IPS-20b (cell line): ENCODE results near the gene SPATA32.

Source experiments
- H3K27ac ChIP-seq: one replicate; pipeline ENCODE4 v1.5.1; 2013; ENCODE audit warnings: low read length
- H3K27me3 ChIP-seq: 2 replicates; pipeline ENCODE4 v1.6.1; 2013; ENCODE audit warnings: mild to moderate bottlenecking, low read length, inconsistent platforms; ENCODE audit not compliant: insufficient read depth
- H3K36me3 ChIP-seq: 2 replicates; pipeline ENCODE4 v1.6.1; 2013; ENCODE audit warnings: low read depth, mild to moderate bottlenecking, inconsistent platforms, low read length, moderate library complexity; ENCODE audit not compliant: insufficient read depth
- H3K4me1 ChIP-seq: 2 replicates; pipeline ENCODE4 v1.6.1; 2013; ENCODE audit warnings: mild to moderate bottlenecking, control low read depth, inconsistent platforms, low read length, moderate library complexity; ENCODE audit not compliant: insufficient read depth
- H3K4me3 ChIP-seq: 2 replicates; pipeline ENCODE4 v1.5.1; 2013; ENCODE audit warnings: mild to moderate bottlenecking, low read length, inconsistent platforms
- H3K9ac ChIP-seq: 2 replicates; pipeline ENCODE4 v1.6.1; 2013; ENCODE audit warnings: low read depth, mild to moderate bottlenecking, inconsistent platforms, low read length, moderate library complexity
- H3K9me3 ChIP-seq: 2 replicates; pipeline ENCODE4 v1.6.1; 2013; ENCODE audit warnings: mild to moderate bottlenecking, low read depth, low read length, inconsistent platforms; ENCODE audit not compliant: insufficient read depth

The SPATA32 gene

GRCh38 chr17:45282683-45283644 is 21.1 kb upstream of the SPATA32 start:
- no peaks in the 10 kb centered on the region for H3K27me3 ChIP-seq
- H3K27ac ChIP-seq: no peak overlapping the region
- no peak overlapping the region for H3K4me3 ChIP-seq
- peaks cover 38% of the 10 kb centered on the region for H3K36me3 ChIP-seq
- H3K9ac ChIP-seq: no peak overlapping the region
- H3K9me3 ChIP-seq: no peaks in the 10 kb centered on the region
- H3K4me1 ChIP-seq: no peaks in the 10 kb centered on the region

DNA sequence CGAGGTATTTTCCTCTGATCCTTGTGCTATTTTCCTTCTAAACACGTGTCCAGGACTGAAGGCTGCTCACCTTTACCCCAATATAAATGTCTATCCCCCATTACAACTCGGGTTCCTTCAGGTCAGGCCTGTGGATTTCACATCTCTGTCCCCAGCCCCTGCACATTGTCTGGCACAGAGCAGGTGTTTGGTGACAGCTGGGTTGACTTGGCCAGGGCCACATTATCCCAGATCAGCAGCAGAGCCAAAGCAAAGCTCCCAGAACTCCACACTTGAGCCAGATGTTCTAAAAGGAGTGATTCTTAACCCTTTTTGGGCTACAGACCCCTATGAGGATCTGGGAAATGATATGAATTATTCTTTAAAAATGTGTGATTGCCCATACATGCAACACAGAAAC is 18.0 kb upstream of the SPATA32 start:
- Histone ChIP-seq H3K9me3 (no peaks in the 10 kb centered on the region), H3K27me3 (no peaks in the 10 kb centered on the region), H3K9ac (no peak overlapping the region), H3K27ac (no peak overlapping the region), H3K4me1 (no peaks in the 10 kb centered on the region; the same call in 1 of the 2 replicates), H3K36me3 (peaks cover 21% of the 10 kb centered on the region), H3K4me3 (no peak overlapping the region)

- Histone ChIP-seq H3K4me1 (no peaks in the 10 kb centered on the region; the same call in 1 of the 2 replicates), H3K9me3 (no peaks in the 10 kb centered on the region), H3K4me3 (no peak overlapping the region), H3K27me3 (no peaks in the 10 kb centered on the region), H3K36me3 (peaks cover 5% of the 10 kb centered on the region), H3K9ac (no peak overlapping the region), H3K27ac (no peak overlapping the region)
These were observed 16.1 kb upstream of the SPATA32 start for GRCh38 chr17:45277992-45278391.

GRCh38 chr17:45277216-45277849 is 15.4 kb upstream of the SPATA32 start:
- no peaks in the 10 kb centered on the region for H3K36me3 ChIP-seq
- H3K4me1 ChIP-seq: no peaks in the 10 kb centered on the region; the same call in 1 of the 2 replicates
- H3K27ac ChIP-seq: no peak overlapping the region
- no peaks in the 10 kb centered on the region for H3K9me3 ChIP-seq
- H3K9ac ChIP-seq: no peak overlapping the region
- no peak overlapping the region for H3K4me3 ChIP-seq
- no peaks in the 10 kb centered on the region for H3K27me3 ChIP-seq

GRCh38 chr17:45276031-45276430 is 14.1 kb upstream of the SPATA32 start:
- Histone ChIP-seq H3K4me3 (no peak overlapping the region), H3K27ac (no peak overlapping the region), H3K9me3 (no peaks in the 10 kb centered on the region), H3K36me3 (no peaks in the 10 kb centered on the region), H3K4me1 (no peaks in the 10 kb centered on the region; the same call in 1 of the 2 replicates), H3K9ac (no peak overlapping the region), H3K27me3 (no peaks in the 10 kb centered on the region)

DNA sequence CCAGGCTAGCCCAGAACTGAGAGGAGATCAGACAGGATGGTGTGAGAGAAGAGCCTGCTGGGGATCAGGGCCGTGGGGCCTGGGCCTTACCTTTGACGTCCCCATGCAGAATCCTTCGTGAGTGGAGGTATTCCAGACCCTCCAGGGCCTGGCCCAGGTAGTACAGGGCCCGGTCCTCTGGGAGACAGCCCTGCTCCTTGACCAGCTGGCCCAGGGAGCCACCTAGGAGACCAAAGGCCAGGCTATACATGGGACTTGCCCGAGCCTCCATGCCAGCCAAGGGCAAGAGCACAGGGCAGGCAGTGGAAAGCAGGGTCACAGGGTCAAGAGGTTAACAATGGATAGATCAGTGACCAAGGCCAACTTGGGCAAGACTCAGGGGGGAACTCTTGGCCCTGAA is 12.1 kb upstream of the SPATA32 start:
- Histone ChIP-seq H3K9ac (no peak overlapping the region), H3K36me3 (peaks cover 17% of the 10 kb centered on the region), H3K4me1 (no peaks in the 10 kb centered on the region; the same call in 1 of the 2 replicates), H3K4me3 (no peak overlapping the region), H3K9me3 (no peaks in the 10 kb centered on the region), H3K27ac (no peak overlapping the region), H3K27me3 (no peaks in the 10 kb centered on the region)

GRCh38 chr17:45273551-45273957 is 11.7 kb upstream of the SPATA32 start:
- Histone ChIP-seq H3K27me3 (no peaks in the 10 kb centered on the region), H3K4me3 (no peak overlapping the region), H3K9me3 (no peaks in the 10 kb centered on the region), H3K27ac (no peak overlapping the region), H3K4me1 (no peaks in the 10 kb centered on the region; the same call in 1 of the 2 replicates), H3K36me3 (peaks cover 22% of the 10 kb centered on the region), H3K9ac (no peak overlapping the region)

DNA sequence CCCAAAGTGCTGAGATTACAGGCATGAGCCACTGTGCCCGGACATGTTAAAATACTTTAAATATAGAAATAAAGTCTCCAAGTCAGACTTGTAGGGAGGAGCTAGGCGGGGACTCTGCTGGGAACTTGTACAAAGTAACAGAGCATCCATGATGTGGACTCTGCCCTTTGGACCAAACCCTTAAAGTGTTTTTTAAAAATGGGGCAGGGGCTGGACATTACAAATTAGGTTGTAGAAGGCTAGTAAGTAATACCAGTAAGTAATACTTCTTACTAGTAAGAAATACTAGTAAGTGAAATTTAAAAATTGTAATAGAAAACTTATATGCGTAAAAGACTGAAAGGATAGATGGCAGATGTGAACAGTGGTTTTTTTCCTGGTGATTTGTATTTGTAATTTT is 9.7 kb upstream of the SPATA32 start:
- Histone ChIP-seq H3K36me3 (peaks cover 33% of the 10 kb centered on the region), H3K4me1 (no peaks in the 10 kb centered on the region), H3K9me3 (no peaks in the 10 kb centered on the region), H3K27ac (no peak overlapping the region), H3K4me3 (no peak overlapping the region), H3K9ac (no peak overlapping the region), H3K27me3 (no peaks in the 10 kb centered on the region)

DNA sequence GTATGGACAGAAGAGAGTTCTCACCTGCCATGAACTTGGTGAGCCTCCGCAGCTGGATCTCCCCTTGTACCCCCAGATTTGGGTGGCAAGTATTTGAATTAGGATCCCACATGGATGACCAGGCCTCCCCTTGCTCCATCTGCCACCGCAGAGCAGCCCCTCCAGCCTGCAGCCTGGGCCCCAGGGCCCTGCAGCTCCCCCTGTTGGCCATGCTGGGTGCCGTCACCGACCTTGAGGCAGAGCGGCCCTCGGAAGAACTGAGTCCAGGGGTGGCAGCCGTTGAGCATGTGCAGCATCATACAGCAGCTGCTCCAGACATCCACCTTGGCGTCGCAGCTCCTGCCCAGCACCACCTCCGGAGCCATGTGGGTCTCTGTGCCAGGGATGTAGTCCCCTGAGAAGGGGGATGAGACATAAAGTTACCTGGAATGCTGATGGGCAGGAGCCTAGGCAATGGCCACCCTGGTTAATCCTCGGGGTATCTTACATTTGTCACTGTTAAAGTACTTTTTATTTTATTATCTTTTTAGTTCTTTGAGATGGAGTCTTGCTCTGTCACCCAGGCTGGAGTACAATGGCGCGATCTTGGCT is 9.0 kb upstream of the SPATA32 start:
- Histone ChIP-seq H3K4me1 (no peaks in the 10 kb centered on the region), H3K36me3 (peaks cover 33% of the 10 kb centered on the region), H3K27ac (no peak overlapping the region), H3K9me3 (no peaks in the 10 kb centered on the region), H3K4me3 (no peak overlapping the region), H3K9ac (no peak overlapping the region), H3K27me3 (no peaks in the 10 kb centered on the region)

DNA sequence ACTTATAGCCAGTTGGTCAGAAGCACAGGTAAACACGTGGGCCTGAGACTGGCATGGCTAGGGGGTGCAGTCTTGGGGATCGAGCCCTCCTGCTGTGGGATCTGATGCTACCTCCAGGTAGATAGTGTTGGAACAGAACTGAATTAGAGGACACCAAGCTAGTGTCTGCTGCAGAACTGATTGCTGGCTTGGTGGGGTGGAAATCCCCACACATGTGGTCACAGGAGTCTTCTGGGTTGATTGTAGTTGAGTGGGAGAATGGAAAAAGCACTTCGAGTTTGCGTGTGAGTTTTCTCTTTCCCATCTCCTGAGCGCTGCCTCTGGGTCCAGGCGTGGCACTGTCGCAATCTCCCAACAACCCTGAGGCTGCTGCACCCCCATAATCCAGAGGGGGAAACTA is 8.0 kb upstream of the SPATA32 start:
- H3K4me3 ChIP-seq: no peak overlapping the region
- H3K27me3 ChIP-seq: no peaks in the 10 kb centered on the region
- H3K36me3 ChIP-seq: peaks cover 33% of the 10 kb centered on the region
- no peak overlapping the region for H3K27ac ChIP-seq
- no peaks in the 10 kb centered on the region for H3K9me3 ChIP-seq
- no peaks in the 10 kb centered on the region for H3K4me1 ChIP-seq
- no peak overlapping the region for H3K9ac ChIP-seq

DNA sequence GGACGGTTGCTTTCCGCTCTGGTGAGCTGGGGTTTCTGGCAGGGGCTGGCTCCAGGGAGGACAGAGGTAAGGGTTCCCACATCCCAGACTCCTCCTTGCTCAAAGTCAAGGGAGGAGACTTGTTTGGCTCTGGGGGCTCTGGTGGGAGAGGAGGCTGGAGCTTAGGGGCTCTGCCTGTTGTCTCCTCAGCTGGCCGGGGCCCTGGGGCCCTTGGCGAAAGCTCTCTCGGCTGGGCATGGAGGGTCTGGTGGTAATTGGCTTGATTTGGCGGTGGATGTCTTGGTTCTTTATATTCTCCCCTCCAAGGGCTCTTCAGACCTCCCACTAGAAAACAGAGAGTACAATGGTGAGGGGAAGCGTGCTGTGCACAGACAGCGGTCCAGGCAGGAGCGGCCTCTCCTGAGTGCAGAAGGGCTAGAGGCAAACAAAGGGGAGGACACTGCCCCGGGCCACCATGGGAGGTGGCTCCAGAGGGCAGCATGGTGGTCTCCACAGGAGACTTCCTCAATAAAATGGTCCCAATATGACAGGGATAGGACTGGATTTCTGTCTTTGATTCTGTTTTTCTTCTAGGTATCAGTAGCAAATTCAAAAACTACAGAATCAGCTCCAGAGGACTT is 5.7 kb upstream of the SPATA32 start:
- peaks cover 33% of the 10 kb centered on the region for H3K36me3 ChIP-seq
- no peak overlapping the region for H3K9ac ChIP-seq
- no peak overlapping the region for H3K27ac ChIP-seq

More for the DNA sequence above, 5.7 kb upstream of the SPATA32 start:
- H3K9me3 ChIP-seq: no peaks in the 10 kb centered on the region
- H3K4me1 ChIP-seq: peaks cover under 1% of the 10 kb centered on the region; the same call in 1 of the 2 replicates
- H3K4me3 ChIP-seq: no peak overlapping the region
- peaks cover 4% of the 10 kb centered on the region; the same call in 1 of the 2 replicates for H3K27me3 ChIP-seq
